Activated CD4-positive, alpha-beta T cell treated with anti-CD3 and anti-CD28 coated beads, Interleukin-2, amount 10 ng/mL, durations not matched to agents 24 days and 14 days (primary cell): ENCODE results near the gene GLIS1. TPM values are rescaled to one million over a fixed set of nuclear protein-coding genes. Genes with fewer than 3 reads are reported as not detected.

ENCODE experiments used
- DNase-seq: peaks from one replicate; pipeline ENCODE4 v3.0.0; 2022
- H3K27ac Mint-ChIP-seq: one replicate; pipeline ENCODE4 v1.8.0; 2022; ENCODE audit warnings: mild to moderate bottlenecking, mixed read lengths
- H3K27me3 Mint-ChIP-seq: one replicate; pipeline ENCODE4 v1.8.0; 2022; ENCODE audit warnings: mixed read lengths
- H3K36me3 Mint-ChIP-seq: one replicate; pipeline ENCODE4 v1.8.0; 2022; ENCODE audit warnings: low read depth, mild to moderate bottlenecking, mixed read lengths
- H3K4me1 Mint-ChIP-seq: one replicate; pipeline ENCODE4 v1.8.0; 2021; ENCODE audit warnings: mixed read lengths
- H3K4me3 Mint-ChIP-seq: one replicate; pipeline ENCODE4 v1.8.0; 2022; ENCODE audit warnings: mild to moderate bottlenecking, moderate library complexity, mixed read lengths
- H3K9me3 Mint-ChIP-seq: one replicate; pipeline ENCODE4 v1.8.0; 2021; ENCODE audit warnings: mixed read lengths
- intact Hi-C: fragments of 100-400 bp; cut with micrococcal nuclease; formaldehyde crosslinking; loops from one replicate; pipeline ENCODE4 v1.15.1; 2023
- total RNA-seq: library from RNA; stranded (reverse); gene quantifications from 2 replicates; pipeline ENCODE4 v1.2.3, GENCODE V29; 2022

GLIS1 gene
- total RNA-seq, 1 donor from 2014 or later = not detected

- Mint-ChIP-seq H3K4me3 (no peak overlapping the region), H3K27me3 (peaks cover 17% of the 10 kb centered on the region), H3K27ac (no peak overlapping the region), H3K9me3 (no peaks in the 10 kb centered on the region), H3K36me3 (no peaks in the 10 kb centered on the region), H3K4me1 (no peaks in the 10 kb centered on the region)
- no peak for DNase-seq
- intact Hi-C loops = no loop called here
Measured at GRCh38 chr1:53621144-53621543, 117.8 kb downstream of the GLIS1 start.

DNA sequence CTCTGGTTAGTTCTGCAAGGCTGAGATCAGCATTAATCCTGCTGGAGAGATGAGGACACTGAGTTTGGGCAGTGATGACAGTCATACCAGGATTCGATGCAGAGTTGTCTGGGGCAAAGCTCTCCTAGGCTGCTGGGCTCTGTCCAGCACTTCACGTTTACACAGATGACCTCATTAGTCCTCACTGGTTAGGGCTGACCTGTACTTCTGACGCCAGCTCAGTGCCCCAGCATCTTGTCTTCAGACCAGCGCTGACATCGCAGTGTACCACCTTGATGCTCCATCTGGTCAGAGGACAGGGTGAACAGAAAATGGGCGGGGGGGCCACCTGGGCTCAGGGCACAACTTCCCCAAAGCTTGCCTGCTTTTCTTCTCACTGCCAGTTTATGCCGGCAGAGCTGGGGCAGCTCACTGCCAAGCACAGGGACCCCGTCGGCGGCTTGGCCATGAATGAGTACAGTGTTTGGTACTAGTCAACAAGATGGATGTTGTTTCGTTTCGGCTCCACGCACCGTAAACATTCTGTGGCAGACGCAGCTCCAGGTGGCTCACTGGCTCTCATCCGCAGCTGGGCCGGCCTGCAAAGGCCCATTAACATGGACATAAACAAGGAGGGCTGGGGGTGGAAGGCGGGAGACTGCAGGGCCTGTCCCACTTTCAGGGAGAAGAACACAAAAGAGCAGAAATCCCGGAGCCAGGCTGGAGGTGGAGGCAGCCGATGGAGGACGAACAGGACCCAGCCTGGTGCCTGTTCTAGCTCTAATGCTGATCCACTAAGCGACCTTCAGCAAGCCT, 118.7 kb downstream of the GLIS1 start:
- Mint-ChIP-seq H3K4me1 (no peaks in the 10 kb centered on the region), H3K27ac (no peak overlapping the region), H3K27me3 (peaks cover 17% of the 10 kb centered on the region), H3K9me3 (no peaks in the 10 kb centered on the region), H3K36me3 (no peaks in the 10 kb centered on the region), H3K4me3 (no peak overlapping the region)
- DNase-seq = no peak
- intact Hi-C loops = no loop called here

GRCh38 chr1:53619367-53620060, 119.5 kb downstream of the GLIS1 start:
- intact Hi-C loops = no loop called here
- Mint-ChIP-seq H3K27ac (no peak overlapping the region), H3K4me3 (no peak overlapping the region), H3K36me3 (no peaks in the 10 kb centered on the region), H3K4me1 (no peaks in the 10 kb centered on the region), H3K9me3 (no peaks in the 10 kb centered on the region), H3K27me3 (peaks cover 15% of the 10 kb centered on the region)
- no peak for DNase-seq

DNA sequence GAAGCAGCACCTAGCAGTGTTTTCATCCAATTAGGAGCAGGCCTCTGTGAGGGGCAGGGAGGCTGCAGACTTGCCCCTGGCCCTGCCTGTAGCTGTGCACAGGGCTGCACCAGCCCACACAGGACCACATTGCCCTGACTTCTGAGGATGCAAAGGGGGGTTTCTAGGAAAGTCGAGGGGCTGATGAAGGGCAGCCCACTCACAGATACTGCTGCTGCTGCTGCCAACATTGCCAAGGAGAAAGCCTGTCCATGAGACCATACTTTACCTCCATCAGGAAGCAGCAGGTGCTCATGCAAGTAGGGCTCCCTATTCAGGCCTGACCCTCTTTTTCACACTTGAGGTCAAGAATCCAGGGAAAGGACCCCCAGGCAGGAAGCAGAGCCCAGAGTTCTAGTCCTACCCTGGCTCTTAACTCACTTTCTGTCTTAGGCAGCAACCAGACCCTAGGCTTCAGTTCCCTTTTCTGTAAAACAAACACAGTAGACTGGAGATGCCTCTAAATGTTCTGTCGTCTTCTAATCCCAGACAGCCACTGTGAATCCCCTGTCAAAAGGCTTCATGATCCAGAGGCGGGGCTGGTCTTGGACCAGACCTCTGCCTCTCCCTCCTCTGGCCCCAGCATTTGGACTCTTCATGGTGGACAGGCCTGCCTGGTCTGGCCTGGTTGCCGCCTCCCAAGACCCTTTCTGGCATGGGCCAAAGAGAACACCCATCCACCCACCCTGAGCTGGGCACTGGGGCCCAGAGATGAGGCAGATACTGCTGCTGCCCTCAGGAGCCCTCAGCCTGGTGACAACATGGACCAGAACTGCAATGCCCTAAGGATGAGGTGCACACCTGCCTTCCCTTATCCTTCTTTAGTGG, 120.2 kb downstream of the GLIS1 start:
- no peak for DNase-seq
- Mint-ChIP-seq H3K9me3 (no peaks in the 10 kb centered on the region), H3K36me3 (no peaks in the 10 kb centered on the region), H3K4me3 (no peak overlapping the region), H3K27me3 (peaks cover 9% of the 10 kb centered on the region), H3K4me1 (no peaks in the 10 kb centered on the region), H3K27ac (no peak overlapping the region)
- intact Hi-C loops = no loop called here

DNA sequence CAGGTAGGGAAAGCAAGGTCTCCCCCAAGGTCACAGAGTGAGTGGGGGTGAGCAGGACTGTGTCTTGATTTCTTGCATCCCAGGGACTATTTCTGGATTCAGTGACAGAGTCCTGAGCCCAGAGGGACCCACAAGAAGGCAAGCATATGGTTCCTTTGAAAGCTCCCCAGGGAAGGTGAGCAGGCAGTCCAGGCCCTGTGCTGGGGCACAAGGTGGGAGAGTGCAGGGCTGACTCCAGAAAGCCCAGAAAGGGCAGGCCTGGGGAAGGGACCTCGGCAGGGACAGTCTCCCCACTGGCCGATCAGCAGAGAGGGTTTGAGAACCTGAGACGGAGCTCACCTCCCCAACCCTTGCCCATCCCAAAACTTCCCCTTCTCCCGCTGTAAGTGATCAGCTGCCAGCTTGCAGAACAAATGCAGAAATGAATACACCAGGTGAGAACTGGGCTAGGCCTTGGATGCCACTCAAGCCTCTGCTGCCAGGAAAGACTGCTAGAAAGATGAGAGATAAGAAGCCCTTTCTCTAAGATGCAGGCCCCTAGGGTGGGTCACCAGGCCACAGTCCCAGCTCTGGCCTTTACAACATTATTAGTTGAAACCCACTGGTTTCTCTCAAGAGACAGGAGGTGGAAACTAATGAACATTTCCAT, 121.0 kb downstream of the GLIS1 start:
- no peak for DNase-seq
- no peaks in the 10 kb centered on the region for H3K36me3 Mint-ChIP-seq
- intact Hi-C loops = no loop called here

DNA sequence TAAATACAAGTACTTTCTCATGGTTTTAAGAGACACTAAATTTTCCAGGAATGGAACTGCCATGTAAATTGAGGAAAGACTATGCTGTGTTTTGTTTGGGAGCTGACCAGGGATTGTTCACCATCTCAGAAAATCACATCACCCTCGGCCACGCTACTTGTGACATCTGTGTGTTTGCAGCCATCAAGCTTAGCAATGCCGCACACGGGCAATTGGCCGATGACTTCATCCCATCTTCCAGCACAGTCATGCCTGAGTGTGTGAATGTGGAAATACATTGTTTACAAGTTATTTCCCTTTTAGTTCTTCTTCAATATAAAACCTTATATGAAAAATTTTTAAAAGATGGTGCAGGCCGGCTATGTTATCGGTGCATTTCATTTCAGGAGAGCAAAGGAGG, 121.6 kb downstream of the GLIS1 start:
- DNase-seq = no peak
- Mint-ChIP-seq H3K4me1 (no peaks in the 10 kb centered on the region), H3K4me3 (no peak overlapping the region), H3K9me3 (no peaks in the 10 kb centered on the region), H3K27me3 (peaks cover 6% of the 10 kb centered on the region), H3K36me3 (no peaks in the 10 kb centered on the region), H3K27ac (no peak overlapping the region)
- intact Hi-C loops = no loop called here

More for the DNA sequence above, 121.0 kb downstream of the GLIS1 start:
- H3K4me3 Mint-ChIP-seq = no peak overlapping the region
- H3K27ac Mint-ChIP-seq = no peak overlapping the region
- H3K27me3 Mint-ChIP-seq = peaks cover 3% of the 10 kb centered on the region
- H3K4me1 Mint-ChIP-seq = no peaks in the 10 kb centered on the region
- no peaks in the 10 kb centered on the region for H3K9me3 Mint-ChIP-seq

GRCh38 chr1:53616927-53617326, 122.0 kb downstream of the GLIS1 start:
- H3K36me3 Mint-ChIP-seq = no peaks in the 10 kb centered on the region
- H3K4me3 Mint-ChIP-seq = no peak overlapping the region
- no peak overlapping the region for H3K27ac Mint-ChIP-seq
- no peak for DNase-seq
- H3K27me3 Mint-ChIP-seq = peaks cover 3% of the 10 kb centered on the region
- H3K4me1 Mint-ChIP-seq = no peaks in the 10 kb centered on the region
- no peaks in the 10 kb centered on the region for H3K9me3 Mint-ChIP-seq
- intact Hi-C loops = no loop called here

DNA sequence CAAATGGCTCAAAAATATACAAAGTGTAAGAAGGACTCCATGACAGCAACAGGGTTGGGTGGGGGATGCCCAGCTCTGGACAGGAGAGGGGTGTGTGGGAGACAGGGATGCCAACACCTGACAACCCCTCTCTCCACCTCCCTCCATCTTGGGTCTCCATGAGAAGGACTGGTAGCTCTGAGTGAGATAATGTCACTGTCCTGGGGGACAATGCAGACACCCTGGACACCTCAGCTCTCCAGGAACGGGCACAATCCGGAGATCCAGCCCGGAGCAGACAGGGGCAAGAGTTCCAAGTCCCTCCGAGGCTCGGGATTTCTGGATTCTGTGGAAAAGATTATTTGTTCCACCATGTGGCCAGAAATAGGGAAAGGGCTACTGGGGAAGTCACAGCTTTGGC, 122.5 kb downstream of the GLIS1 start:
- no peak for DNase-seq
- intact Hi-C loops = no loop called here

GRCh38 chr1:53615101-53615500, 123.9 kb downstream of the GLIS1 start:
- Mint-ChIP-seq H3K27me3 (peaks cover 7% of the 10 kb centered on the region), H3K4me1 (no peaks in the 10 kb centered on the region), H3K36me3 (no peaks in the 10 kb centered on the region), H3K4me3 (no peak overlapping the region), H3K27ac (no peak overlapping the region), H3K9me3 (peaks cover 9% of the 10 kb centered on the region)
- intact Hi-C loops = no loop called here
- DNase-seq = no peak

More for the DNA sequence above, 122.5 kb downstream of the GLIS1 start:
- H3K4me1 Mint-ChIP-seq = no peaks in the 10 kb centered on the region
- H3K27ac Mint-ChIP-seq = no peak overlapping the region
- H3K36me3 Mint-ChIP-seq = no peaks in the 10 kb centered on the region
- H3K9me3 Mint-ChIP-seq = peaks cover 2% of the 10 kb centered on the region
- peaks cover 3% of the 10 kb centered on the region for H3K27me3 Mint-ChIP-seq
- H3K4me3 Mint-ChIP-seq = no peak overlapping the region

DNA sequence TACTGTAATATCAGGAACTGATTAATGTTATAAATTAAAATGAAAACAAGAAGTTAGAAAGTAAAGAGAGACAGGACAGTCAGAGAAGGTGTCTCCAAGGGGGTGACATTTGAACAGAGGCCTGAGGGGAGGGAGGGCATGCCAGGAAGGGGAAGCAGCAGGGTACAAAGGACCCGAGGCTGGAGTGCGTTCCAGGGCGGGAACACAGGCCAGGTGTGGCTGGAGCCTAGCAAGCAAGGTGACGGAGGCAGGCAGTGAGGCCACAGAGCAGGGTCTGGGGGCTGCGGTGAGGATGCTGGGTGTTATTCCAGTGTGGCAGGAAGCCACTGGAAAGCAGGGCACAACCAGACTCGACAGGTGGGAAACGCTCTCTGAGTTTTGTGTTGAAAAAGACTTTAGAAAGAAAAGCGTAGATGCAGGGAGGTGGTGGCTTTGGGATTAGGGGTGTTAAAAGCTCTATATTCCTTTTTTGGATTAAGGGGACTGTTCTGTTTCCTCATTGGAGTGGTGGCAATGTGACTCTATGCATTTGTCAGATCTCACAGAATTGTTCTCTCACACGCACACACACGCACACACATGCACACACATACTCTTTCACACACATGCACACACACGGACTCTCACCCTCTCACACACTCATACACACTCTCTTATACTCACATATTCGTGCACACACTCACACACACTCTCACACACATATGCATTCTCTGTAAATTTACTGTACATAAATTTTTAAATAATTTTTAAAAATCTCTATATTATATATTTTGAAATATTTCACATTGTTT, 124.5 kb downstream of the GLIS1 start:
- peaks cover 9% of the 10 kb centered on the region for H3K9me3 Mint-ChIP-seq

DNA sequence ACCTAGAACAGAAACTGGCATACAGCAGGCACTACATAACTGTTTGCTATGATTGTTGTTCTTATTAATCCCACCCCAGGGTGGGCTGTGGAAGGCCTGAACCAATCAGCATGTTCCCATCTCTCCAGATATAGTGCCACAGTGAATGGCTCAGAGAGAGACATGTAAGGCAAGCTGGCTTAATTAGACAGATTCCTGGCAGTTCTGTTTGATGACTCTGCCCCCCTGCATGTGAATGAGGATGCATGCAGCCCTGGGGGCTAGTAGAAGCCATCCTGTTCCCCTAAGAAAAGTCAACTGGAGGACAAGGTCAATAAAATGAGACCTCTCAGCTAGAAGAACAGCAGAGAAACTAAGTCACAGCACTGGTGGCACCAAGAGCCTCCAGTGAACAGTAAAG, 130.3 kb downstream of the GLIS1 start:
- Mint-ChIP-seq H3K4me1 (no peaks in the 10 kb centered on the region), H3K27me3 (peaks cover 9% of the 10 kb centered on the region), H3K36me3 (no peaks in the 10 kb centered on the region), H3K4me3 (no peak overlapping the region), H3K9me3 (peaks cover 9% of the 10 kb centered on the region), H3K27ac (no peak overlapping the region)
- no peak for DNase-seq
- intact Hi-C loops = no loop called here

More for the DNA sequence above, 124.5 kb downstream of the GLIS1 start:
- Mint-ChIP-seq H3K36me3 (no peaks in the 10 kb centered on the region), H3K4me3 (no peak overlapping the region), H3K4me1 (no peaks in the 10 kb centered on the region), H3K27me3 (peaks cover 9% of the 10 kb centered on the region), H3K27ac (no peak overlapping the region)
- no peak for DNase-seq
- intact Hi-C loops = no loop called here

GRCh38 chr1:53608071-53608470, 130.9 kb downstream of the GLIS1 start:
- H3K27me3 Mint-ChIP-seq = peaks cover 9% of the 10 kb centered on the region
- no peak overlapping the region for H3K4me3 Mint-ChIP-seq
- no peak overlapping the region for H3K27ac Mint-ChIP-seq
- intact Hi-C loops = no loop called here
- H3K9me3 Mint-ChIP-seq = peaks cover 9% of the 10 kb centered on the region
- no peak for DNase-seq
- H3K36me3 Mint-ChIP-seq = no peaks in the 10 kb centered on the region
- H3K4me1 Mint-ChIP-seq = no peaks in the 10 kb centered on the region

DNA sequence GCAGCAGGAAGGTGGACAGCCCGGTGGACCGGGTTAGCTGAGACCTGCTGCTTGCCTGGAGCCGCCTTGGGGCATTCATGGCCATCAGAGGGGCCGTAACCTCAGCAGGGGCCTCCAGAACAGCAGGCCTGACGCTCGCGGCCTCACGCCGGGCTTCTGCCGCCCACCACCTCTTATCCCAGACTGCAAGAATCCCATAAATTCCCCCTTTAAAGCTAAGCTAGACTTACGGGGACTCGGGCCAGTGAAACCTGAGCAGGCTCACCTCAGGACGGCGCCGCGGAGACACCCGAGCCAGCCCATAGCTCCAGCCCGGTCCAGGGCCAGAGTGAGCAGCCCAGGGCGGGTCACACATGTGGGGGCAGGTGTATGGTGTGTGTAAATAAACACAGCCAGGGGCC, 132.3 kb downstream of the GLIS1 start:
- Mint-ChIP-seq H3K4me1 (no peaks in the 10 kb centered on the region), H3K36me3 (no peaks in the 10 kb centered on the region), H3K9me3 (peaks cover 8% of the 10 kb centered on the region), H3K27me3 (peaks cover 6% of the 10 kb centered on the region), H3K4me3 (no peak overlapping the region), H3K27ac (no peak overlapping the region)
- DNase-seq = no peak
- intact Hi-C loops = no loop called here
